Neural progenitor cell (in vitro differentiated cells): ENCODE data around the gene PRSS22.

Experiments
- EZH2 ChIP-seq: fragments of 200-600 bp; sonication (generic); IDR thresholded peaks from 2 replicates; pipeline ENCODE4 v1.6.1; 2017; ENCODE audit warnings: antibody characterized with exemption, mild to moderate bottlenecking, moderate library complexity
- TF ChIP-seq, protein P1 (sequence below): fragments of 200-600 bp; sonication (generic); IDR thresholded peaks from 2 replicates; pipeline ENCODE4 v1.5.1; 2017; ENCODE audit warnings: antibody characterized with exemption, mild to moderate bottlenecking

- TF ChIP-seq EZH2, result no peak
- TF ChIP-seq, protein P1, sequence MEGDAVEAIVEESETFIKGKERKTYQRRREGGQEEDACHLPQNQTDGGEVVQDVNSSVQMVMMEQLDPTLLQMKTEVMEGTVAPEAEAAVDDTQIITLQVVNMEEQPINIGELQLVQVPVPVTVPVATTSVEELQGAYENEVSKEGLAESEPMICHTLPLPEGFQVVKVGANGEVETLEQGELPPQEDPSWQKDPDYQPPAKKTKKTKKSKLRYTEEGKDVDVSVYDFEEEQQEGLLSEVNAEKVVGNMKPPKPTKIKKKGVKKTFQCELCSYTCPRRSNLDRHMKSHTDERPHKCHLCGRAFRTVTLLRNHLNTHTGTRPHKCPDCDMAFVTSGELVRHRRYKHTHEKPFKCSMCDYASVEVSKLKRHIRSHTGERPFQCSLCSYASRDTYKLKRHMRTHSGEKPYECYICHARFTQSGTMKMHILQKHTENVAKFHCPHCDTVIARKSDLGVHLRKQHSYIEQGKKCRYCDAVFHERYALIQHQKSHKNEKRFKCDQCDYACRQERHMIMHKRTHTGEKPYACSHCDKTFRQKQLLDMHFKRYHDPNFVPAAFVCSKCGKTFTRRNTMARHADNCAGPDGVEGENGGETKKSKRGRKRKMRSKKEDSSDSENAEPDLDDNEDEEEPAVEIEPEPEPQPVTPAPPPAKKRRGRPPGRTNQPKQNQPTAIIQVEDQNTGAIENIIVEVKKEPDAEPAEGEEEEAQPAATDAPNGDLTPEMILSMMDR, result peak; percentile 18
Observed at GRCh38 chr16:2816751-2817339, 41.1 kb downstream of the PRSS22 start, which contains the start of gene PRSS21.
